Esophagus muscularis mucosa (tissue), 4 donors: ENCODE measurements around the gene DLK2.
"Not testable (repeated sequence)": the region's sequence is repeated elsewhere in the genome, so short reads cannot be mapped to it uniquely, and the experiment has no call there.

Experiments used
- CTCF ChIP-seq, 3 experiments: fragments of 200-600 bp in 2 of 3; fragments of 450-650 bp in 1 of 3; sonication (generic) in 2 of 3; IDR thresholded peaks; one replicate each; pipeline ENCODE4 v1.5.1; 2017 to 2019; ENCODE audit warnings: antibody characterized with exemption in 3 of 3, mild to moderate bottlenecking in 2 of 3, moderate library complexity in 1 of 3
- EP300 ChIP-seq: sonication (generic); formaldehyde crosslinking; IDR thresholded peaks from one replicate; pipeline ENCODE4 v1.6.1; 2017; ENCODE audit warnings: antibody characterized with exemption
- POLR2A ChIP-seq: fragments of 450-650 bp; IDR thresholded peaks from one replicate; pipeline ENCODE4 v1.6.1; 2017; ENCODE audit warnings: antibody characterized with exemption, moderate library complexity, mild to moderate bottlenecking, low read depth
- POLR2AphosphoS5 ChIP-seq, 2 donors: sonication (generic); formaldehyde crosslinking; IDR thresholded peaks; one replicate each; pipeline ENCODE4 v1.6.1; 2017; ENCODE audit warnings: antibody characterized with exemption in 2 of 2

GRCh38 chr6:43498291-43498690 lies 42.9 kb upstream of the DLK2 start:
- TF ChIP-seq CTCF (IDR thresholded peaks at IDR 0.05); EP300; POLR2A; POLR2AphosphoS5 (IDR thresholded peaks at IDR 0.05): not testable (repeated sequence)
